ENCODE results near the gene PTPRU.

The PTPRU gene

DNA sequence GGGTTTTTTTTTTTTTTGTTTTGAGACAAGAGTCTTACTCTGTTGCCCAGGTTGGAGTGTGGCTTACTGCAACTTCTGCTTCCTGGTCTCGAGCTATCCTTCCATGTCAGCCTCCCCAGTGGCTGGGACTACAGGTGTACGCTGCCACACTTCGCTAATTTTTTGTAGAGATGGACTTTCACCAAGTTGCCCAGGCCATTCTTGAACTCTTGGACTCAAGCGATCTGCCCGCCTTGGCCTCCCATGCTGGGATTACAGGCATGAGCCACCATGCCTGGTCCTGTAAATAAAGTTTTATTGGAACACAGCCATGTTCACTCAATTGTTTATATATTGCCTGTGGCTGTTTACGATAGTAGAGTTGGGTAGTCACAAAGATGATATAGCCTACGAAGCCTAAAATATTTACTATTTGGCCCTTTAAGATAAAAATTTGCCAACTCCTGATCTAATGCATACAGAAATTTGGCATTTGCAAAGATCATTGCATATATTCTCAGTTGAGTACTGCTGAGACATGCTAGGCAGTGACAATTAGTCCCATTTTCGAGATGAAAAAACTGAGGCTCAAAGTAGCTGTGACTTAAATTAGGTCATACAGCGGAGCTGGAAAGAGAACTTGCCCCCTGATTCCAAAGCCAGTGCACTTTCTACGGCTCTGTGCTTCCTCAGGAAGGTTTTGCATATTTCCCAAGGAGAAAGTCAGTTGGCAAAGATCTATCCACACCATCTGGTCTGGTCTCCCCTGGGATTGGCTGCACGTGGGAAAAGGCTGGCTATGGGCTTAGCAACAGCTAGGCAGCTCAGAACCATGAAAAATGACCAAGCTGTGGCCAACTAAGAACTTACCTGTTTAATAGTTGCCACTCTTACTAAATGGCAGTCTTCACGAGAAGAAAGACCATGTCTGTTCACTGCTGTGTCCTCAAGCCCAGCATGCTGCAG is 25.0 kb upstream of the PTPRU start:
- TF ChIP-seq, protein P1, sequence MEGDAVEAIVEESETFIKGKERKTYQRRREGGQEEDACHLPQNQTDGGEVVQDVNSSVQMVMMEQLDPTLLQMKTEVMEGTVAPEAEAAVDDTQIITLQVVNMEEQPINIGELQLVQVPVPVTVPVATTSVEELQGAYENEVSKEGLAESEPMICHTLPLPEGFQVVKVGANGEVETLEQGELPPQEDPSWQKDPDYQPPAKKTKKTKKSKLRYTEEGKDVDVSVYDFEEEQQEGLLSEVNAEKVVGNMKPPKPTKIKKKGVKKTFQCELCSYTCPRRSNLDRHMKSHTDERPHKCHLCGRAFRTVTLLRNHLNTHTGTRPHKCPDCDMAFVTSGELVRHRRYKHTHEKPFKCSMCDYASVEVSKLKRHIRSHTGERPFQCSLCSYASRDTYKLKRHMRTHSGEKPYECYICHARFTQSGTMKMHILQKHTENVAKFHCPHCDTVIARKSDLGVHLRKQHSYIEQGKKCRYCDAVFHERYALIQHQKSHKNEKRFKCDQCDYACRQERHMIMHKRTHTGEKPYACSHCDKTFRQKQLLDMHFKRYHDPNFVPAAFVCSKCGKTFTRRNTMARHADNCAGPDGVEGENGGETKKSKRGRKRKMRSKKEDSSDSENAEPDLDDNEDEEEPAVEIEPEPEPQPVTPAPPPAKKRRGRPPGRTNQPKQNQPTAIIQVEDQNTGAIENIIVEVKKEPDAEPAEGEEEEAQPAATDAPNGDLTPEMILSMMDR (IDR thresholded peaks at IDR 0.05; ENCODE audit: insufficient read depth, low read length, poor library complexity, severe bottlenecking): no peak
- TF ChIP-seq EZH2phosphoT487 (conservative IDR thresholded peaks at IDR 0.05; ENCODE audit: low read length): no peak
- Histone ChIP-seq H3K79me2 (ENCODE audit: insufficient read depth, low read length) (no peaks in the 10 kb centered on the region), H3K9me2 (replicated peaks; ENCODE audit: insufficient read depth, low read length) (no peaks in the 10 kb centered on the region), H2AFZ (ENCODE audit: low read depth, low read length, severe bottlenecking) (no peak overlapping the region), H3F3A (ENCODE audit: insufficient read depth) (no peaks in the 10 kb centered on the region), H3K36me3 (ENCODE audit: low read length) (no peaks in the 10 kb centered on the region), H3K27ac (ENCODE audit: low read depth, low read length) (no peak overlapping the region), H3K9me3 (ENCODE audit: insufficient read depth, low read length) (no peaks in the 10 kb centered on the region), H3K9ac (ENCODE audit: low read length) (no peak overlapping the region), H3K27me3 (ENCODE audit: low read length) (no peaks in the 10 kb centered on the region), H3K4me2 (ENCODE audit: low read depth, low read length, poor library complexity, severe bottlenecking) (no peak overlapping the region), H4K20me1 (ENCODE audit: low read depth, low read length) (no peaks in the 10 kb centered on the region), H3K4me3 (ENCODE audit: insufficient read depth, low read length, poor library complexity, severe bottlenecking) (no peak overlapping the region)

DNA sequence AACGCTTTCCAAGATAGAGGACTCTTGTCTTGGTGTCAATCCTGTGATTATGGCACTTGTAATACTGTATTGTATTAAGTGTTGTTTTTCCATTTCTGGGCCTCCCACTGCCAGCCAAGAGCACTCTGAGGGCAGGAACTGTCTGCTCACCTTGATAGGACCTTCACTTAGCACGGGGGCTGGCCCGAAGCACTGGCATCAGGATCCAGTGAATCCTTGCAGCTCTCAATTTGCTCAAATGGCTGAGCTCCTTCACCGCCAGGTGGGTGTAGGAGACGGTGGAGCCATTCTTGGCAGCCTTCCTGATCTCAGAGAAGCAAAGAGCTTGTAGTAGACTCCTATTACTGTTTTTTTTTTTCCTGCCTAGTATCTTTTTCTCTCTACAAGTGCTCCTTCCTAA is 23.3 kb upstream of the PTPRU start:
- no peaks in the 10 kb centered on the region for H3K9me2 ChIP-seq (replicated peaks; ENCODE audit: insufficient read depth, low read length)
- no peaks in the 10 kb centered on the region for H3F3A ChIP-seq (ENCODE audit: insufficient read depth)
- TF ChIP-seq, protein P1 (IDR thresholded peaks at IDR 0.05; ENCODE audit: insufficient read depth, low read length, poor library complexity, severe bottlenecking): no peak
- no peak for TF ChIP-seq EZH2phosphoT487 (conservative IDR thresholded peaks at IDR 0.05; ENCODE audit: low read length)
- no peaks in the 10 kb centered on the region for H3K36me3 ChIP-seq (ENCODE audit: low read length)
- no peaks in the 10 kb centered on the region for H3K27me3 ChIP-seq (ENCODE audit: low read length)
- H3K27ac ChIP-seq (ENCODE audit: low read depth, low read length): no peak overlapping the region
- H3K9me3 ChIP-seq (ENCODE audit: insufficient read depth, low read length): no peaks in the 10 kb centered on the region
- H4K20me1 ChIP-seq (ENCODE audit: low read depth, low read length): no peaks in the 10 kb centered on the region
- H3K4me2 ChIP-seq (ENCODE audit: low read depth, low read length, poor library complexity, severe bottlenecking): no peak overlapping the region
- no peak overlapping the region for H2AFZ ChIP-seq (ENCODE audit: low read depth, low read length, severe bottlenecking)
- no peak overlapping the region for H3K9ac ChIP-seq (ENCODE audit: low read length)
- H3K4me3 ChIP-seq (ENCODE audit: insufficient read depth, low read length, poor library complexity, severe bottlenecking): no peak overlapping the region
- H3K79me2 ChIP-seq (ENCODE audit: insufficient read depth, low read length): no peaks in the 10 kb centered on the region

DNA sequence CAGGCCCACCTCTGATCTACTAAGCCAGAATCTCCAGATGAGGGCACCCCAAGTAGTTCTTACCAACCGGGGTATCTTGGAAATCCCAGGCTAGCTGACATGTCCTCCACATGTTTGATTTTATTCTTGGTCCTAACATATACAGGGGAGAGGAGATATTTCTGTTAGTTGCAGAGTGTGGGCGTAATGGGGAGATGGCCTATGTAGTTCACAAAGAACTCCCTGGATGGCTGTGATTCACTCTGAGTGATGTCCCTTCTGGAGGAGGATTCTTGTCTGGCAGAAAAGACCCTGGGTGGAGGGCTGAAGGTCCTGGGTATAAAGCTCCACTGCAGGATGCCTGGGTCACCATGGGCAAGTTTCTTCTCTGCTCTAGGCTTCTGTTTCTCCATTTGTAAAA is 18.7 kb upstream of the PTPRU start:
- no peak overlapping the region for H3K27ac ChIP-seq (ENCODE audit: low read depth, low read length)
- no peak for TF ChIP-seq EZH2phosphoT487 (conservative IDR thresholded peaks at IDR 0.05; ENCODE audit: low read length)
- TF ChIP-seq, protein P1 (IDR thresholded peaks at IDR 0.05; ENCODE audit: insufficient read depth, low read length, poor library complexity, severe bottlenecking): no peak
- 0 out of 2 replicates have a peak, but pooled peaks cover 6% of the 10 kb centered on the region for H3K36me3 ChIP-seq (ENCODE audit: low read length)

More for the DNA sequence above, 18.7 kb upstream of the PTPRU start:
- Histone ChIP-seq H4K20me1 (ENCODE audit: low read depth, low read length) (no peaks in the 10 kb centered on the region), H2AFZ (ENCODE audit: low read depth, low read length, severe bottlenecking) (no peak overlapping the region), H3F3A (ENCODE audit: insufficient read depth) (no peaks in the 10 kb centered on the region), H3K79me2 (ENCODE audit: insufficient read depth, low read length) (no peaks in the 10 kb centered on the region), H3K4me3 (ENCODE audit: insufficient read depth, low read length, poor library complexity, severe bottlenecking) (no peak overlapping the region), H3K9ac (ENCODE audit: low read length) (no peak overlapping the region), H3K9me3 (ENCODE audit: insufficient read depth, low read length) (no peaks in the 10 kb centered on the region), H3K4me2 (ENCODE audit: low read depth, low read length, poor library complexity, severe bottlenecking) (no peak overlapping the region), H3K9me2 (replicated peaks; ENCODE audit: insufficient read depth, low read length) (no peaks in the 10 kb centered on the region), H3K27me3 (ENCODE audit: low read length) (no peaks in the 10 kb centered on the region)
